B cell (primary cell): ENCODE measurements around the gene TEC.

Source experiments
- CTCF ChIP-seq: fragments of 200-600 bp; IDR thresholded peaks from one replicate; pipeline ENCODE4 v1.8.0; 2022; ENCODE audit warnings: antibody characterized with exemption, mild to moderate bottlenecking
- EZH2 ChIP-seq: IDR thresholded peaks from 2 replicates; pipeline ENCODE4 v1.6.1; 2012; ENCODE audit warnings: borderline replicate concordance, low read depth, mild to moderate bottlenecking, moderate library complexity, low read length; ENCODE audit not compliant: insufficient read depth, poor library complexity, severe bottlenecking

GRCh38 chr4:48189731-48190130, 79.9 kb downstream of the TEC start:
- TF ChIP-seq CTCF = no peak
- TF ChIP-seq EZH2 = no peak
